IMR-90 (cell line): Measurements from ENCODE around the gene CCDC51. TPM values are rescaled to one million over a fixed set of nuclear protein-coding genes. Genes with fewer than 3 reads are reported as not detected.

Experiments
- ATAC-seq: fragments of 200-7000 bp; cut with Tn5 transposase; 2 replicates; pipeline ENCODE4 v1.9.1; 2020; ENCODE audit warnings: low read depth, mild to moderate bottlenecking, moderate library complexity
- BruUV-seq: library from RNA; stranded (reverse); fragments of 400-500 nt; replicated peaks from 2 replicates; lab custom pipeline; 2021; lab: Mats Ljungman, UMichigan
- CTCF ChIA-PET: fragments of 300-600 bp; formaldehyde crosslinking; extraction: SDS; loops from one replicate; lab custom pipeline; 2021; ENCODE audit warnings: antibody characterized with exemption; lab: Yijun Ruan, JAX
- POLR2A ChIA-PET: fragments of 300-600 bp; sonication (Branson Sonifier 250); formaldehyde crosslinking; loops from one replicate; lab custom pipeline; 2022; ENCODE audit warnings: antibody characterized with exemption; ENCODE audit not compliant: unreplicated experiment; lab: Charles Lee
- DNase-seq: peaks from one replicate; pipeline ENCODE4 v3.0.0; 2013
- H2AFZ ChIP-seq: replicated peaks from 2 replicates; pipeline ENCODE3; 2013; ENCODE audit warnings: low read length, mild to moderate bottlenecking; ENCODE audit not compliant: poor library complexity
- H2AK5ac ChIP-seq: 2 replicates; pipeline ENCODE4 v1.6.1; 2013; ENCODE audit warnings: low read depth, low read length, inconsistent platforms
- H2AK9ac ChIP-seq: replicated peaks from 2 replicates; pipeline ENCODE3; 2013; ENCODE audit warnings: mild to moderate bottlenecking, low read depth, low read length, moderate library complexity; ENCODE audit not compliant: poor library complexity
- H2BK120ac ChIP-seq: 2 replicates; pipeline ENCODE4 v1.6.1; 2013; ENCODE audit warnings: low read depth, low read length, inconsistent platforms
- H2BK15ac ChIP-seq: 3 replicates; pipeline ENCODE4 v1.6.1; 2013; ENCODE audit warnings: low read depth, low read length, inconsistent platforms
- H2BK20ac ChIP-seq: 2 replicates; pipeline ENCODE4 v1.6.1; 2013; ENCODE audit warnings: low read depth, mild to moderate bottlenecking, inconsistent platforms, low read length, moderate library complexity
- H2BK5ac ChIP-seq: 2 replicates; pipeline ENCODE4 v1.6.1; 2013; ENCODE audit warnings: mild to moderate bottlenecking, low read depth, low read length, inconsistent platforms; ENCODE audit not compliant: poor library complexity, severe bottlenecking
- H3K14ac ChIP-seq: replicated peaks from 2 replicates; pipeline ENCODE4 v1.6.1; 2013; ENCODE audit warnings: low read depth, low read length, inconsistent platforms
- H3K18ac ChIP-seq: 2 replicates; pipeline ENCODE4 v1.6.1; 2013; ENCODE audit warnings: low read depth, low read length, control low read depth
- H3K23ac ChIP-seq: 2 replicates; pipeline ENCODE4 v1.6.1; 2013; ENCODE audit warnings: low read depth, low read length, inconsistent platforms
- H3K27ac ChIP-seq: 2 replicates; pipeline ENCODE4 v1.5.1; 2013; ENCODE audit warnings: mild to moderate bottlenecking, control low read depth, low read length; ENCODE audit not compliant: insufficient read depth
- H3K27me3 ChIP-seq: 2 replicates; pipeline ENCODE4 v1.6.1; 2013; ENCODE audit warnings: low read length; ENCODE audit not compliant: control insufficient read depth, insufficient read depth
- H3K36me3 ChIP-seq: 2 replicates; pipeline ENCODE4 v1.6.1; 2013; ENCODE audit warnings: low read length, mixed read lengths; ENCODE audit not compliant: control insufficient read depth, insufficient read depth
- H3K4ac ChIP-seq: 2 replicates; pipeline ENCODE4 v1.6.1; 2013; ENCODE audit warnings: low read depth, low read length, inconsistent platforms
- H3K4me1 ChIP-seq: 2 replicates; pipeline ENCODE4 v1.6.1; 2013; ENCODE audit warnings: low read length, mixed read lengths; ENCODE audit not compliant: control insufficient read depth, insufficient read depth
- H3K4me2 ChIP-seq: 2 replicates; pipeline ENCODE4 v1.6.1; 2013; ENCODE audit warnings: low read depth, mild to moderate bottlenecking, control low read depth, low read length, moderate library complexity
- H3K4me3 ChIP-seq: 2 replicates; pipeline ENCODE4 v1.5.1; 2013; ENCODE audit warnings: low read depth, mild to moderate bottlenecking, control low read depth, low read length, moderate library complexity; ENCODE audit not compliant: insufficient read depth
- H3K56ac ChIP-seq: 2 replicates; pipeline ENCODE4 v1.6.1; 2013; ENCODE audit warnings: low read length, inconsistent platforms; ENCODE audit not compliant: insufficient read depth; ENCODE audit errors: extremely low read depth
- H3K79me1 ChIP-seq, 2 experiments: 2 replicates each; pipeline ENCODE4 v1.6.1; 2013; ENCODE audit warnings: low read length in 2 of 2, inconsistent platforms in 1 of 2, low read depth in 1 of 2
- H3K9ac ChIP-seq: 2 replicates; pipeline ENCODE4 v1.6.1; 2013; ENCODE audit warnings: low read depth, low read length, control low read depth
- H3K9me1 ChIP-seq: 2 replicates; pipeline ENCODE4 v1.6.1; 2013; ENCODE audit warnings: low read length, inconsistent platforms; ENCODE audit not compliant: insufficient read depth
- H3K9me3 ChIP-seq: 2 replicates; pipeline ENCODE4 v1.6.1; 2013; ENCODE audit warnings: low read length; ENCODE audit not compliant: control insufficient read depth, insufficient read depth
- H4K20me1 ChIP-seq: 2 replicates; pipeline ENCODE4 v1.6.1; 2013; ENCODE audit warnings: low read length, inconsistent platforms; ENCODE audit not compliant: insufficient read depth
- H4K5ac ChIP-seq: 2 replicates; pipeline ENCODE4 v1.6.1; 2013; ENCODE audit warnings: mild to moderate bottlenecking, low read depth, low read length, control low read depth
- H4K8ac ChIP-seq, 2 experiments: 2 replicates each; pipeline ENCODE4 v1.6.1; 2013; ENCODE audit warnings: low read depth in 2 of 2, low read length in 2 of 2, control low read depth in 1 of 2, inconsistent platforms in 1 of 2
- H4K91ac ChIP-seq: 2 replicates; pipeline ENCODE4 v1.6.1; 2013; ENCODE audit warnings: low read depth, low read length, inconsistent platforms; ENCODE audit not compliant: insufficient read depth
- BHLHE40 ChIP-seq: fragments of 150-350 bp; IDR thresholded peaks from 2 replicates; pipeline ENCODE4 v1.6.1; 2016; ENCODE audit warnings: mild to moderate bottlenecking, low read depth, low read length
- CEBPB ChIP-seq: IDR thresholded peaks from 2 replicates; pipeline ENCODE4 v1.6.1; 2012; ENCODE audit warnings: low read depth, low read length, improper control_type of control experiment
- CHD1 ChIP-seq: IDR thresholded peaks from 2 replicates; pipeline ENCODE4 v1.6.1; 2012; ENCODE audit warnings: low read depth, low read length, improper control_type of control experiment
- FOS ChIP-seq: fragments of 150-350 bp; IDR thresholded peaks from 2 replicates; pipeline ENCODE4 v1.6.1; 2016; ENCODE audit warnings: low read depth, low read length
- MXI1 ChIP-seq: IDR thresholded peaks from 2 replicates; pipeline ENCODE4 v1.6.1; 2012; ENCODE audit warnings: low read depth, mild to moderate bottlenecking, low read length, moderate library complexity, borderline replicate concordance
- NFE2L2 ChIP-seq: fragments of 150-350 bp; IDR thresholded peaks from 2 replicates; pipeline ENCODE4 v1.6.1; 2016; ENCODE audit warnings: low read depth, mild to moderate bottlenecking, low read length
- POLR2A ChIP-seq: IDR thresholded peaks from 2 replicates; pipeline ENCODE4 v1.6.1; 2012; ENCODE audit warnings: mild to moderate bottlenecking, low read depth, low read length
- RAD21 ChIP-seq: IDR thresholded peaks from 2 replicates; pipeline ENCODE4 v1.6.1; 2012; ENCODE audit warnings: low read length, improper control_type of control experiment
- RFX5 ChIP-seq: IDR thresholded peaks from 2 replicates; pipeline ENCODE4 v1.8.0; 2012; ENCODE audit warnings: low read depth, mild to moderate bottlenecking, low read length, moderate library complexity
- USF2 ChIP-seq: fragments of 150-350 bp; IDR thresholded peaks from 2 replicates; pipeline ENCODE4 v1.6.1; 2017; ENCODE audit warnings: mild to moderate bottlenecking, antibody characterized with exemption, low read length, low read depth
- WGBS, 2 experiments: methylation state at CpG; one replicate each; pipeline versions ENCODE4 v1.1.5 to v1.1.7; 2013; ENCODE audit warnings: missing lambda C conversion rate in 2 of 2; ENCODE audit not compliant: insufficient read length in 1 of 2; ENCODE audit errors: extremely low coverage in 2 of 2; 5-methylcytosine and 5-hydroxymethylcytosine counted together
- dilution Hi-C: fragments of 300-500 bp; cut with HindIII; formaldehyde crosslinking; loops from one replicate; pipeline ENCODE4 v1.14.3; 2018; ENCODE audit warnings: low sequenced_read_pairs; ENCODE audit not compliant: unreplicated experiment
- in situ Hi-C: fragments of 300-500 bp; cut with MboI; formaldehyde crosslinking; loops from 3 replicates; pipeline ENCODE4 v1.14.3; 2019; ENCODE audit warnings: low sequenced_read_pairs, inconsistent platforms, mixed read lengths
- intact Hi-C: fragments of 100-400 bp; cut with micrococcal nuclease; formaldehyde crosslinking; loops from 2 replicates; pipeline ENCODE4 v1.10.0; 2022
- polyA plus RNA-seq, 3 experiments: library from polyadenylated mRNA; depleted of rRNA; stranded (reverse); fragments of >200 nt; gene quantifications; 2 replicates each; pipeline ENCODE4 v1.2.3, GENCODE V29; 2012; ENCODE audit warnings: low replicate concordance in 1 of 3
- total RNA-seq: library from RNA; depleted of rRNA; stranded (reverse); fragments of >200 nt; gene quantifications from 2 replicates; pipeline ENCODE4 v1.2.3, GENCODE V29; 2012
- TF ChIP-seq, protein P1 (sequence below): fragments of 150-350 bp; IDR thresholded peaks from 2 replicates; pipeline ENCODE4 v1.6.1; 2016; ENCODE audit warnings: low read depth, mild to moderate bottlenecking, low read length, moderate library complexity, borderline replicate concordance

Gene CCDC51
- total and polyA plus RNA-seq, 2 of the 4 experiments (the other 2 are of a cell fraction): 11.0 to 16.1 TPM

DNA sequence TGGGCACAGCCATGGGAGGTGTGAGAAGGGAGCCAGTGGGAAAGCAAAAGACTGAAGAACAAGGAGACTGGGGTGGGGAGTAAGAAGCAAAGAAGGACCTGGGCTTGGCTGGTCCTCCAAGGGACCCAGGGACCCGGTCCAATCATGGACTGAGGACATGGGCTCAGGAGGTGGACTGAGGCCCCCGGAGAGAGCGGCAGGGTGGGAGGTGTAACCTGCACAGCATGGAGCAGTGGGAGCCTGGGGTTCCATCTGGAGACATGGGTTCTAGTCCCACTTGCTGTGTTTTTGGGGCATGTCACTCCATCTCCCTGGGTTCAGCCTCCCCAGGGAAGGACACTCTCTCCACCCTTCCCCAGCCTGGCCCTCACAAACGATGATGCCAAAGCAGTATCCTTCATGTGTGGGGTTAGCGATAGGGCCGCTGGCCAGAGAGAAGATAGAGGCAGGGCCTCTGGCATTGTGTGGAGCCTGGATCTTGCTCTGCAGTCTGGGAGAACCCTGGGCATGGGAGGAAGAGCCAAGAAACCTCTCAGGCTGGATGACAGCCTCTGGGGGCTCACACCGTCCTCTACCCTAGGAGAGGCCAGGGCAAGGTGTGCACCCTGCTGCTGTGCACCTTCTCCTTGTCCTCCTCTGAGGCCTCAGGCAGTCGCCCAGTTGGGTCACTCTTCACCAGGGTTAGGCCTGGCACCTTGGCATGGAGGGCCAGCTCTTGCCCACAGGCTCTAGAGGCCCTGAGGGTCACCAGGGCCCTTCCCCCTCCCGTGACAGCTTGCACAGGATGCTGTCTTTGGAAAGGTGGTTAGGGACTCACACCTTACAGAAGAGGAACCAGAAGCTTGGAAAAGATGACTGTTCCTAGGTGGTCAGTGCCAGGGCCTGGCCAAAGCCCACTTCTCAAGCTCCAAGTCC lies 41.9 kb downstream of the CCDC51 start (continued):
- TF ChIP-seq NFE2L2 (no peak), RFX5 (no peak)

GRCh38 chr3:48395714-48396113 lies 44.2 kb downstream of the CCDC51 start:
- Histone ChIP-seq H4K5ac (no peak overlapping the region), H3K18ac (no peak overlapping the region), H4K20me1 (no peaks in the 10 kb centered on the region), H3K23ac (no peak overlapping the region), H3K27ac (no peak overlapping the region), H3K27me3 (peaks cover 14% of the 10 kb centered on the region), H3K4me1 (no peaks in the 10 kb centered on the region), H4K8ac (no peak overlapping the region), H3K36me3 (no peaks in the 10 kb centered on the region), H2BK15ac (no peak overlapping the region), H3K4ac (no peak overlapping the region), H2AK9ac (no peak overlapping the region), H3K4me2 (no peak overlapping the region), H2BK20ac (no peak overlapping the region), H2BK5ac (no peak overlapping the region), H3K9me3 (no peaks in the 10 kb centered on the region), H2BK120ac (no peak overlapping the region), H2AFZ (no peak overlapping the region), H2AK5ac (no peak overlapping the region), H3K56ac (no peak overlapping the region), H4K91ac (no peak overlapping the region), H3K9ac (no peak overlapping the region), H3K9me1 (no peaks in the 10 kb centered on the region), H3K79me1 (no peaks in the 10 kb centered on the region), H3K4me3 (no peak overlapping the region), H3K14ac (no peak overlapping the region)
- intact Hi-C loops (no loop called here), dilution Hi-C loops (no loop called here), in situ Hi-C loops (no loop called here)
- no TSS peak for BruUV-seq
- 53% methylated on average over 2 of the region's 3 CpGs; no CpG with 5 or more reads in 1 of the 2 experiments for WGBS, 2 experiments
- TF ChIP-seq CHD1 (no peak), BHLHE40 (no peak), RAD21 (no peak), CEBPB (no peak), FOS (no peak), POLR2A (no peak), MXI1 (no peak), USF2 (no peak)
- TF ChIP-seq, protein P1, sequence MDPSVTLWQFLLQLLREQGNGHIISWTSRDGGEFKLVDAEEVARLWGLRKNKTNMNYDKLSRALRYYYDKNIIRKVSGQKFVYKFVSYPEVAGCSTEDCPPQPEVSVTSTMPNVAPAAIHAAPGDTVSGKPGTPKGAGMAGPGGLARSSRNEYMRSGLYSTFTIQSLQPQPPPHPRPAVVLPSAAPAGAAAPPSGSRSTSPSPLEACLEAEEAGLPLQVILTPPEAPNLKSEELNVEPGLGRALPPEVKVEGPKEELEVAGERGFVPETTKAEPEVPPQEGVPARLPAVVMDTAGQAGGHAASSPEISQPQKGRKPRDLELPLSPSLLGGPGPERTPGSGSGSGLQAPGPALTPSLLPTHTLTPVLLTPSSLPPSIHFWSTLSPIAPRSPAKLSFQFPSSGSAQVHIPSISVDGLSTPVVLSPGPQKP: no peak
- ChIA-PET CTCF (interaction anchor here (2.0 kb wide), 1 partner anchor 40 kb away, joined by 11 read pairs; no protein-coding TSS in a partner anchor), POLR2A (no interaction called here)
- no peak for ATAC-seq
- no peak for DNase-seq
